NT2/D1 (cell line): ENCODE results near the gene ZNF70.

Experiments
- YY1 ChIP-seq: IDR thresholded peaks from 2 replicates; pipeline ENCODE4 v1.6.1; 2011; ENCODE audit not compliant: insufficient read length, insufficient read depth
- ZNF274 ChIP-seq: IDR thresholded peaks from 2 replicates; pipeline ENCODE4 v1.6.1; 2011; ENCODE audit warnings: mild to moderate bottlenecking, low read depth, low read length

DNA sequence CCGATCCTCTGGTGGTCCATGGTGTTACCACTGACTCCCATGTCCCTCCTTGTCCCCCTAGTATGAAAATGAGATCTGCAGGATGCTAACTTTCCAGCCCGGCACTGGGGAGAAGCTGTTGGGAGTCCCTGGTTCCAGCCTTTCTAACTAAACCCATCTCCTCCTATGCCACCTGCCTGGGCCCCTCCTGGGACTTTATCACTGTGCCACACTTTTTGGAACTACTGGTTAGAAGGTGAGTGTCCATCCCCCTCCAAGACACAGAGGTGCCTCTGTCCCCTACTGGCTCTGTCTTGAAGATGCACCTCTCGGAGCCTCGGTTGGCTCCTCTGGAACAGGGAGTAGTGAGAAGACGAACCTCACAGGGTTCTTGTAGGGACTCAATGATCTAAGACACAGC, 60.2 kb downstream of the ZNF70 start, which contains the start of gene RGL4:
- TF ChIP-seq YY1 (no peak), ZNF274 (no peak)
